GM12892 (cell line): ENCODE measurements around the gene RASA3. TPM values are rescaled to one million over a fixed set of nuclear protein-coding genes. Genes with fewer than 3 reads are reported as not detected.
"Not testable (repeated sequence)": the region's sequence is repeated elsewhere in the genome, so short reads cannot be mapped to it uniquely, and the experiment has no call there.

Experiments used
- DNase-seq: peaks from one replicate; pipeline ENCODE4 v3.0.0; 2011; ENCODE audit not compliant: insufficient read length
- FAIRE-seq: peaks from 2 replicates; lab custom pipeline; 2011; peaks lifted over from hg19 to GRCh38; lab: Jason Lieb, UNC
- POLR2A ChIP-seq: IDR thresholded peaks from 2 replicates; pipeline ENCODE4 v1.6.1; 2011; ENCODE audit warnings: low read depth, low read length, control low read depth
- POLR2AphosphoS5 ChIP-seq: IDR thresholded peaks from 2 replicates; pipeline ENCODE4 v1.6.1; 2011; ENCODE audit warnings: low read depth, low read length, control low read depth
- TAF1 ChIP-seq: IDR thresholded peaks from 2 replicates; pipeline ENCODE4 v1.6.1; 2011; ENCODE audit warnings: low read depth, mild to moderate bottlenecking, control low read depth, low read length, borderline replicate concordance
- polyA plus RNA-seq: library from polyadenylated mRNA; unstranded; fragments of >200 nt; gene quantifications from one replicate; pipeline ENCODE4 v1.2.1, GENCODE V29; 2012; ENCODE audit warnings: missing spikeins, inconsistent platforms; ENCODE audit not compliant: missing spikeins

The RASA3 gene, protein sequence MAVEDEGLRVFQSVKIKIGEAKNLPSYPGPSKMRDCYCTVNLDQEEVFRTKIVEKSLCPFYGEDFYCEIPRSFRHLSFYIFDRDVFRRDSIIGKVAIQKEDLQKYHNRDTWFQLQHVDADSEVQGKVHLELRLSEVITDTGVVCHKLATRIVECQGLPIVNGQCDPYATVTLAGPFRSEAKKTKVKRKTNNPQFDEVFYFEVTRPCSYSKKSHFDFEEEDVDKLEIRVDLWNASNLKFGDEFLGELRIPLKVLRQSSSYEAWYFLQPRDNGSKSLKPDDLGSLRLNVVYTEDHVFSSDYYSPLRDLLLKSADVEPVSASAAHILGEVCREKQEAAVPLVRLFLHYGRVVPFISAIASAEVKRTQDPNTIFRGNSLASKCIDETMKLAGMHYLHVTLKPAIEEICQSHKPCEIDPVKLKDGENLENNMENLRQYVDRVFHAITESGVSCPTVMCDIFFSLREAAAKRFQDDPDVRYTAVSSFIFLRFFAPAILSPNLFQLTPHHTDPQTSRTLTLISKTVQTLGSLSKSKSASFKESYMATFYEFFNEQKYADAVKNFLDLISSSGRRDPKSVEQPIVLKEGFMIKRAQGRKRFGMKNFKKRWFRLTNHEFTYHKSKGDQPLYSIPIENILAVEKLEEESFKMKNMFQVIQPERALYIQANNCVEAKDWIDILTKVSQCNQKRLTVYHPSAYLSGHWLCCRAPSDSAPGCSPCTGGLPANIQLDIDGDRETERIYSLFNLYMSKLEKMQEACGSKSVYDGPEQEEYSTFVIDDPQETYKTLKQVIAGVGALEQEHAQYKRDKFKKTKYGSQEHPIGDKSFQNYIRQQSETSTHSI
- 15.6 TPM for polyA plus RNA-seq

DNA sequence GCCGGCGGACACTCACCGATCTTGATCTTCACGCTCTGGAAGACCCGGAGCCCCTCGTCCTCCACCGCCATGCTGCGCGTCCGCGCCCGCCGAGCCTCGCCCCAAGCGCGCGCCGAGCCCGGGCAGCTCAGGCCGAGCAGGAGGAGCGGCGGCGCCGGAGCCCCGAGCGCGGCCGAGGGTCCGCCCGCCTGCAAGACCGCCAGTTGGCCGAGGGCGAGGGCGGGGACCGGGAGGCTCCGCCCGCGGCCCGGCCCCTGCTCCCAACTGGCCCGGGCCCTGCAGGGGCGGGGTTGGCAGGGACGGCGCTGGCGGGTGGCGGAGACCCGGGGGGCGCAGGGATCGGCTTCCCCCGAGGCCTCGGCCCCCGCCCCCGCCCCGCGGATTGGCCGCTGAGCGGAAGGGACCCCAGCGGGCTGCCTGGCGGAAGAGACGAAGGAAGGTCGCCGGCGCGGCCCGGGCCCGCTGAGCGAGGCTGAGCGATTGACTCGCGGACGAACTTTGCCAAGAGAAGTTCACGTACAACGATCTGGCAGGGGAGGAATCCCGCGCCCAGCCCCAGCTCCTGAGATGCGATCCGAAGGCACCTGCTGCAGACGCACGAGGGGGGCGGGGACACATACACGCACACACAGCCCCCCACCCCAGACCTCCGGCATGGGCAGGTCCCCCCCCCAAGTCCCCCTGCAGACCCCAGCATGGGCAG is at the start of gene RASA3:
TSS of gene RASA3 (minus strand) at position 205 of the 703 bp plus-strand sequence. CDS start at position 71, 134 bp downstream.
- FAIRE-seq = peak; percentile 95
- peak; percentile 93 for DNase-seq
- TF ChIP-seq POLR2AphosphoS5 (no peak), POLR2A (peak; percentile 68; the same call in 1 of the 2 replicates)

DNA sequence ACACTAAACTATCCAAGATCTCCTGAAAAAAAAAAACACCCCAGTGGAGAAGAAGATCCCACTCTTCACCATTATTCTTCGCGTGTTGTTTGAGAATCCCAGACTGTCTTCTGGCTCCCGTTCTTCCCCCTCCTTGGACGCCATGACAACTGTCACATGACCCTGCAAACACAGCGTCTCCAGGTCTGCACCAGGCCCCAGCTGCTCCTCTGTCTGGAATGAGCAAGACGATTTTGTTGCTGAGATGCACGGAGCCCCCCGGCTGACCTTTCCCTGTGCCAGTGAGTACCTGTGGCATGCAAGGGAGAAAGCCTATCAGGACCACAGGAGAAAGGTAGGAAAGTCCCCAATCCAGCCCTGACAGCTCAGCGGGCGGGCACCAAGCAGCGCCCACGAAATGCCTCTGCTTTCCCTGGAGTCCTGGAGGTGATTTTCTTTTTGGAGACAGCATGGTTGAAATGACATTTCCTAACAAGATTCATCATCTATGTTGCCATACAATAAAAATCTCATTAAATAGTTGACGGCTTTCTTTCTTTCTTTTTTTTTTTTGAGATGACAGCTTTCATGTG is 46.8 kb upstream of the RASA3 start, which contains the start of gene CFAP97D2:
TSS of gene CFAP97D2 (plus strand) at position 171 of the 572 bp plus-strand sequence. CDS start at position 245, 74 bp downstream.
- no peak for DNase-seq

DNA sequence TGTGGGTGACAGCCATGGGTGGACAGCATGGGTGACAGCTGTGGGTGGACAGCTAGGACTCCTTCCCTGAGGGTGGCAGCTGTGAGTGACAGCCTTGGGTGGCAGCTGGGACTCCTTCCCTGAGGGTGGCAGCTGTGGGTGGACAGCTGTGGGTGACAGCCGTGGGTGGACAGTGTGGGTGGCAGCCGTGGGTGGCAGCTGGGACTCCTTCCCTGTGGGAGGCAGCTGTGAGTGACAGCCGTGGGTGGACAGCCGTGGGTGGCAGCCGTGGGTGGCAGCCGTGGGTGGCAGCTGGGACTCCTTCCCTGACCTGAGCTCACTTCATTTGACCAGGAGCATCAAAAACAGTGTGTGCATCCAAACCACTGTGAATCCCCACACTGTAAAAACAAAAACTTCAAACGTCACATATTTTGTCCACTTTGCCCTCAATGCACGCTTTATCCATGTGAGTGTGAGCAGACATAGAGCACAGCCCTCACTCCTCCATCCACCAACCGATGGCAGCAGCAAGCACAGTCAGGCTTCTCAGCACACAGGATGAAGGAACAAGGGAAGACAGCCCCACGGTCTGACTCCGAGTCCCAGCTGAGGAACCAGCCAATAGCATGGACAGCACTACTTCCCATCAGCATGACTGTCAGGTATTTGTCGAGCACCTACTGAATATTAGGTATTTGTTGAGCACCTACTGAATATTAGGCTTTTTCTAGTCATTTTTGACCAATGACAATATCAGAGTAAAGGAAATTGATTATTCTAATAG is 45.0 kb upstream of the RASA3 start:
- no peak for DNase-seq
- no peak for TF ChIP-seq POLR2AphosphoS5
- no peak for TF ChIP-seq POLR2A
- TF ChIP-seq TAF1 = no peak
- FAIRE-seq = no peak

More for the DNA sequence above, 46.8 kb upstream of the RASA3 start, which contains the start of gene CFAP97D2:
- TF ChIP-seq POLR2AphosphoS5 (no peak), POLR2A (no peak), TAF1 (no peak)
- no peak for FAIRE-seq

DNA sequence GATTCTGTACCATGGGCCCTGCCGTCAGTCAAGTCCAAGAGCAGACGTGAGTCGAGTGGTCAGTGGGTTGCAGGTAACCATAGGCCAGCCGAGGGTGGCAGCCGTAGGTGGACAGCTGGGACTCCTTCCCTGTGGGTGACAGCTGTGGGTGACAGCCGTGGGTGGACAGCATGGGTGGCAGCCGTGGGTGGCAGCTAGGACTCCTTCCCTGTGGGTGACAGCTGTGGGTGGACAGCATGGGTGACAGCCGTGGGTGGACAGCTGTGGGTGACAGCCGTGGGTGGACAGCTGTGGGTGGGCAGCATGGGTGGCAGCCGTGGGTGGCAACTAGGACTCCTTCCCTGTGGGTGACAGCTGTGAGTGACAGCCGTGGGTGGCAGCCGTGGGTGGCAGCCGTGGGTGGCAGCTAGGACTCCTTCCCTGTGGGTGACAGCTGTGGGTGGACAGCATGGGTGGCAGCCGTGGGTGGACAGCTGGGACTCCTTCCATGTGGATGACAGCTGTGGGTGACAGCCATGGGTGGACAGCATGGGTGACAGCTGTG is 44.0 kb upstream of the RASA3 start:
- DNase-seq, FAIRE-seq: not testable (repeated sequence)

DNA sequence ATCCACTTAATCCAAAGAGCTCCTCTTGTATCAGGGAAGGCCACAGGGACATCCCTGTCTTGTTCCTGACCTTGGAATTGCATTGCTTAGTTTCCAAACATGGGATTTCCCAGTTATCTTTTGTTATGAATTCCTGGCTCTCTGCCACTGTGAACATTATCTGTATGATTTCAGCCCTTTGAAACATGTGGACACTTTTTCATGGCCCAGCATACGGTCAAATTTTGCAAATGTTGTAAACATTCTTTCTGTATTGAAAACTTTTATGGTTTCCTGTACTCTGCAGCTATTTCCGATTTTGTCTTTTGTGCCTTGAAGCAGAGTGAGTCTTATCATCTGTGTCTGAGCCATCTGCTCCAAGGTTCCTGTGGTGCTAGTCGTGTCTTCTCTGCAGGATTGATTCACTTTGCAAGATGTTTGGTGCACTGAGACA is 42.1 kb upstream of the RASA3 start:
- no peak for TF ChIP-seq POLR2A
- TF ChIP-seq TAF1 = no peak
- no peak for TF ChIP-seq POLR2AphosphoS5
- DNase-seq (no peak), FAIRE-seq (no peak)

DNA sequence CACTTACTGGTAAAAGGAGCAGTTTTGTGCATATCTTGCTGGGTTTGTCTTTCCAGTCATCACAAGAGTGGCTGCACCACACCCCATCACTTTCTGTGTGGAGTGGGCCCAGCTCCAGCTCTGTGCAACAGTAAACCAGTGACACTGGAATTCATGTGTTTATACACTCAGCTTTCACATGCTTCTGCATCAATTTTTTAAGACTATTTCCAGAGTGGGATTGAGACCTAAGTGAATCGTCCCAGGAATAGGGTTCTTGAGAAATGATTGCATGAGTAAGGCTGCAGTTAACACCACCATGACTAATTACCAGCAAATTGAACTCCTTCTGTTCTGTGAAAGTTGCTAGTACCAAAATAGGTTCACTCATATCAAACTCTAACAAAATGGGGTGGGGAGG is 41.3 kb upstream of the RASA3 start:
- TF ChIP-seq TAF1 = no peak
- TF ChIP-seq POLR2A = no peak
- TF ChIP-seq POLR2AphosphoS5 = no peak
- FAIRE-seq = no peak

DNA sequence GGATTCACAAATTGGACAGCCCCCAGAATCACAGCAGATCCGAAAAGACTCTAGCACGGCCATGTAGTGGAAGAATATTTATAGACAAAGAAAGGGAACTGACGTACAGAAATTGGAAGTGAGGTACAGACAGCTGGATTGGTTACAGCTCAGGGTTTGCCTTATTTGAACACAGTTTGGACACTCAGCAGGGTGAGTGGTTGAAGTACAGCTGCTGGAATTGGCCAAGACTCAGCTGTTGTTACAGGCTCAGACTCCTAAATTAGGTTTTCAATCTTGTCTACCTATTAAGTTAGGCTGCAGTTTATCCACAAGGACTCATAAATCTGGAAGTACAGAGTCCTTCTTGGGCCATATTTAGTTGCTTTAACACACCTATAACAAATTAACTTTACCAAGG is 40.8 kb upstream of the RASA3 start:
- no peak for TF ChIP-seq POLR2AphosphoS5
- DNase-seq (no peak), FAIRE-seq (no peak)

More for the DNA sequence above, 41.3 kb upstream of the RASA3 start:
- DNase-seq = no peak

DNA sequence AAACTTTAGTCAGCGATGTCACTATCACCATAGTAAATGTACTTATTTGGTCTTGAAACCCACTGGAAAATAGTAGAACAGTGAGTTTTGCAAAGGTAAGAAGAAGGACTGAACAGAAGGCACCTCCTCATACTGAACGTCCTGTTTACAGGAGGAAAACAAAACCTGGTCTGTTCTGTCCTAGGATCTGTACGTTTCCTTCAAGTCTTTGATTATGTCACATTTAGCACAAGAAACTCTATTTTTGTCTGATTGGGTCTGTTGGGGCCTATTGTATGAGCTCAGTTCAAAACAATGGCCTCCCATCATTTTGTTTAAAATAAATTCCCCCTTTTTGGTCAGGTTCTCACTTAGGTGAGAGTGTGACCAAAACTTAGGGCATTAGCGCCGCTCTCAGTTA is 35.5 kb upstream of the RASA3 start:
- FAIRE-seq (no peak), DNase-seq (no peak)
- TF ChIP-seq POLR2AphosphoS5 (no peak), TAF1 (no peak), POLR2A (no peak)

DNA sequence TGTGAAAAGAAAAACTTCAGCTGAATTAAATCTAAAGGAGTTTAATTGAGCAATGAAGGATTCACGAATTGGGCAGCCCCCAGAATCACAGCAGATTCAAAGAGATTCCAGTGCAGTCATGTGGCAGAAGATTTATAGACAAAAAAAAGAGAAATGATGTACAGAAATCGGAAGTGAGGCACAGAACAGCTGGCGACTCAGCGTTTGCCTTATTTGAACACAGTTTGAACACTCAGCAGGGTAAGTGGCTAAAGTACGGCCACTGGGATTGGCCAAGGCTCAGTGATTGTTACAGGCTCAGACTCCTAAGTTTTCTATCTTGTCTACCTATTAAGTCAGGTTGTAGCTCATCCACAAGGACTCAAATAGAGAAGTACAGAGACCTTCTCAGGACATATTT is 35.0 kb upstream of the RASA3 start:
- FAIRE-seq = no peak
- no peak for DNase-seq
- TF ChIP-seq TAF1 (no peak), POLR2AphosphoS5 (no peak), POLR2A (no peak)
